SU-DHL-6 (cell line): ENCODE data around the gene ATR.

Experiments
- CTCF ChIP-seq: fragments of 200-600 bp; sonication (generic); IDR thresholded peaks from one replicate; pipeline ENCODE4 v1.5.1; 2017; ENCODE audit warnings: antibody characterized with exemption, mild to moderate bottlenecking, low read length, moderate library complexity; ENCODE audit not compliant: insufficient read depth, poor library complexity, severe bottlenecking
- EZH2phosphoT487 ChIP-seq: fragments of 200-600 bp; sonication (generic), shearing (Covaris generic); conservative IDR thresholded peaks from 2 replicates; pipeline ENCODE4 v1.6.1; 2018; ENCODE audit warnings: mild to moderate bottlenecking, antibody characterized with exemption, low read length, moderate library complexity, mixed read lengths

- TF ChIP-seq CTCF (no peak), EZH2phosphoT487 (no peak)
Observed at GRCh38 chr3:142497729-142498128, 80.8 kb downstream of the ATR start.
